H9 (cell line): ENCODE measurements around the gene RAB26. TPM values are rescaled to one million over a fixed set of nuclear protein-coding genes. Genes with fewer than 3 reads are reported as not detected.
A peak's percentile ranks its signal among the peaks of the same experiment; 100 is the strongest.

Experiments used
- DNase-seq: peaks from one replicate; pipeline ENCODE4 v3.0.0-alpha.2; 2017
- H2AFZ ChIP-seq: one replicate; pipeline ENCODE4 v1.6.1; 2013; ENCODE audit warnings: mild to moderate bottlenecking, low read length, control low read depth, moderate library complexity
- H2AK5ac ChIP-seq: 2 replicates; pipeline ENCODE4 v1.6.1; 2013; ENCODE audit warnings: low read length, control low read depth, mixed read lengths; ENCODE audit not compliant: insufficient read length
- H2BK120ac ChIP-seq: one replicate; pipeline ENCODE4 v1.6.1; 2013; ENCODE audit warnings: low read depth, mild to moderate bottlenecking, low read length, control low read depth, inconsistent platforms; ENCODE audit not compliant: poor library complexity, severe bottlenecking
- H2BK12ac ChIP-seq: 2 replicates; pipeline ENCODE4 v1.6.1; 2013; ENCODE audit warnings: low read length, control low read depth, mixed read lengths, low read depth; ENCODE audit not compliant: insufficient read length
- H2BK15ac ChIP-seq: 2 replicates; pipeline ENCODE4 v1.6.1; 2013; ENCODE audit warnings: low read depth, low read length, control low read depth
- H2BK20ac ChIP-seq: one replicate; pipeline ENCODE4 v1.6.1; 2013; ENCODE audit warnings: low read depth, mild to moderate bottlenecking, low read length, control low read depth, inconsistent platforms; ENCODE audit not compliant: poor library complexity, severe bottlenecking
- H2BK5ac ChIP-seq: 2 replicates; pipeline ENCODE4 v1.6.1; 2013; ENCODE audit warnings: low read length, control low read depth, mixed read lengths; ENCODE audit not compliant: insufficient read length
- H3K14ac ChIP-seq: 2 replicates; pipeline ENCODE4 v1.6.1; 2013; ENCODE audit warnings: low read length, control low read depth; ENCODE audit not compliant: insufficient read depth
- H3K18ac ChIP-seq: 2 replicates; pipeline ENCODE4 v1.6.1; 2013; ENCODE audit warnings: low read depth, mild to moderate bottlenecking, mixed read lengths, low read length, control low read depth; ENCODE audit not compliant: insufficient read length
- H3K23ac ChIP-seq: 2 replicates; pipeline ENCODE4 v1.6.1; 2013; ENCODE audit warnings: low read length, control low read depth, mixed read lengths, low read depth; ENCODE audit not compliant: insufficient read length
- H3K23me2 ChIP-seq: 2 replicates; pipeline ENCODE4 v1.6.1; 2013; ENCODE audit warnings: low read depth, mild to moderate bottlenecking, mixed read lengths, low read length, control low read depth; ENCODE audit not compliant: insufficient read length, poor library complexity, severe bottlenecking
- H3K27ac ChIP-seq: 2 replicates; pipeline ENCODE4 v1.5.1; 2013; ENCODE audit warnings: low read length, control low read depth, mixed read lengths, low read depth; ENCODE audit not compliant: insufficient read length
- H3K27me3 ChIP-seq: 2 replicates; pipeline ENCODE4 v1.6.1; 2013; ENCODE audit warnings: low read length, control low read depth, inconsistent platforms; ENCODE audit not compliant: insufficient read depth
- H3K4ac ChIP-seq: 2 replicates; pipeline ENCODE4 v1.6.1; 2013; ENCODE audit warnings: low read depth, mild to moderate bottlenecking, control low read depth, inconsistent platforms, low read length, moderate library complexity
- H3K4me1 ChIP-seq: 2 replicates; pipeline ENCODE4 v1.6.1; 2013; ENCODE audit warnings: low read length, control low read depth, inconsistent platforms; ENCODE audit not compliant: insufficient read depth
- H3K4me2 ChIP-seq: 2 replicates; pipeline ENCODE4 v1.6.1; 2013; ENCODE audit warnings: low read length, control low read depth, mixed read lengths; ENCODE audit not compliant: insufficient read length, insufficient read depth
- H3K56ac ChIP-seq: 2 replicates; pipeline ENCODE4 v1.6.1; 2013; ENCODE audit warnings: low read depth, mild to moderate bottlenecking, mixed read lengths, low read length, control low read depth; ENCODE audit not compliant: insufficient read length
- H3K79me1 ChIP-seq: 2 replicates; pipeline ENCODE4 v1.6.1; 2013; ENCODE audit warnings: low read depth, mild to moderate bottlenecking, moderate library complexity, low read length, control low read depth, inconsistent platforms; ENCODE audit not compliant: insufficient read depth, poor library complexity, severe bottlenecking
- H3K79me2 ChIP-seq: 2 replicates; pipeline ENCODE4 v1.6.1; 2013; ENCODE audit warnings: low read length, control low read depth, inconsistent platforms; ENCODE audit not compliant: insufficient read depth
- H3K9ac ChIP-seq: 2 replicates; pipeline ENCODE4 v1.6.1; 2013; ENCODE audit warnings: low read length, control low read depth, mixed read lengths; ENCODE audit not compliant: insufficient read length; ENCODE audit errors: extremely low read depth
- H3K9me3 ChIP-seq: one replicate; pipeline ENCODE4 v1.6.1; 2013; ENCODE audit warnings: low read depth, low read length, inconsistent platforms; ENCODE audit not compliant: control insufficient read depth
- H3T11ph ChIP-seq: one replicate; pipeline ENCODE4 v1.6.1; 2013; ENCODE audit warnings: mild to moderate bottlenecking, low read length, control low read depth, inconsistent platforms
- H4K20me1 ChIP-seq: one replicate; pipeline ENCODE4 v1.6.1; 2013; ENCODE audit not compliant: control insufficient read depth, insufficient read length, insufficient read depth
- H4K5ac ChIP-seq: 2 replicates; pipeline ENCODE4 v1.6.1; 2013; ENCODE audit warnings: low read depth, mild to moderate bottlenecking, mixed read lengths, low read length, control low read depth; ENCODE audit not compliant: insufficient read length
- H4K8ac ChIP-seq: replicated peaks from 2 replicates; pipeline ENCODE4 v1.6.1; 2013; ENCODE audit warnings: low read length, control low read depth, mixed read lengths, low read depth; ENCODE audit not compliant: insufficient read length
- H4K91ac ChIP-seq: 2 replicates; pipeline ENCODE4 v1.6.1; 2013; ENCODE audit warnings: low read depth, mild to moderate bottlenecking, moderate library complexity, mixed read lengths, low read length, control low read depth; ENCODE audit not compliant: insufficient read length
- H3K27ac Mint-ChIP-seq, 3 experiments: 2 replicates in 2 of 3; 3 replicates in 1 of 3; pipeline ENCODE4 v1.8.0; 2020 to 2021; ENCODE audit warnings: mixed read lengths in 3 of 3, mild to moderate bottlenecking in 1 of 3, moderate library complexity in 1 of 3
- H3K27me3 Mint-ChIP-seq: 2 replicates; pipeline ENCODE4 v1.8.0; 2021; ENCODE audit warnings: low read depth, mild to moderate bottlenecking, moderate library complexity, mixed read lengths
- H3K36me3 Mint-ChIP-seq, 3 experiments: 2 replicates in 2 of 3; 3 replicates in 1 of 3; pipeline ENCODE4 v1.8.0; 2020 to 2021; ENCODE audit warnings: low read depth in 3 of 3, mixed read lengths in 3 of 3; ENCODE audit not compliant: insufficient read depth in 1 of 3
- H3K4me1 Mint-ChIP-seq, 2 experiments: 2 replicates each; pipeline ENCODE4 v1.8.0; 2020; ENCODE audit warnings: mixed read lengths in 2 of 2
- H3K4me3 Mint-ChIP-seq, 2 experiments: 2 replicates in 1 of 2; 3 replicates in 1 of 2; pipeline ENCODE4 v1.8.0; 2020 to 2021; ENCODE audit warnings: mild to moderate bottlenecking in 2 of 2, mixed read lengths in 2 of 2, moderate library complexity in 1 of 2
- H3K9me3 Mint-ChIP-seq, 2 experiments: 2 replicates in 1 of 2; 3 replicates in 1 of 2; pipeline ENCODE4 v1.8.0; 2020; ENCODE audit warnings: mild to moderate bottlenecking in 2 of 2, mixed read lengths in 2 of 2, moderate library complexity in 1 of 2
- CTCF ChIP-seq: fragments of 200-600 bp; sonication (generic); conservative IDR thresholded peaks from 3 replicates; pipeline ENCODE4 v1.8.0; 2021; ENCODE audit warnings: antibody characterized with exemption, mild to moderate bottlenecking
- WGBS: extraction: QIAGEN DNeasy Blood & Tissue Kit; methylation state at CpG from one replicate; pipeline ENCODE4 v1.1.7; 2013; ENCODE audit warnings: missing lambda C conversion rate, low lambda C conversion rate, mixed read lengths; ENCODE audit not compliant: insufficient read length; ENCODE audit errors: extremely low coverage; 5-methylcytosine and 5-hydroxymethylcytosine counted together
- total RNA-seq: library from RNA; stranded (reverse); gene quantifications from 2 replicates; pipeline ENCODE4 v1.2.1, GENCODE V29; 2021

RAB26 gene
- total RNA-seq, 1 experiment from 2014 or later: 2.4 TPM

- no peaks in the 10 kb centered on the region for H3K27me3 Mint-ChIP-seq
- peaks cover 3 to 9% of the 10 kb centered on the region in 2 experiments; a peak in 3 of 4 replicates for H3K4me1 Mint-ChIP-seq
- Histone ChIP-seq H2BK15ac (no peak overlapping the region), H3K9ac (no peak overlapping the region), H2BK5ac (no peak overlapping the region), H2AK5ac (no peak overlapping the region), H3K4me2 (no peak overlapping the region), H2AFZ (no peak overlapping the region), H3T11ph (no peak overlapping the region), H3K23me2 (no peaks in the 10 kb centered on the region), H3K27ac (no peak overlapping the region), H2BK120ac (no peak overlapping the region), H3K79me1 (peaks cover 4% of the 10 kb centered on the region), H3K4ac (no peak overlapping the region), H3K4me1 (no peaks in the 10 kb centered on the region), H4K8ac (no peak overlapping the region), H3K56ac (no peak overlapping the region), H3K14ac (no peak overlapping the region; the same call in 1 of the 2 replicates), H3K79me2 (peaks cover 24% of the 10 kb centered on the region; the same call in 1 of the 2 replicates), H4K5ac (no peak overlapping the region), H4K20me1 (peaks cover 2% of the 10 kb centered on the region), H2BK20ac (no peak overlapping the region), H3K9me3 (no peaks in the 10 kb centered on the region), H2BK12ac (no peak overlapping the region), H3K23ac (no peak overlapping the region), H3K18ac (no peak overlapping the region), H4K91ac (no peak overlapping the region), H3K27me3 (no peaks in the 10 kb centered on the region)
- no peak for DNase-seq
- H3K36me3 Mint-ChIP-seq: peaks cover 9 to 29% (median 28%) of the 10 kb centered on the region in 3 experiments
- WGBS: no CpG with 5 or more reads among the region's 26 CpGs
- peak overlapping the region in 1 of 3 experiments; percentile 77; a peak in 2 of 7 replicates for H3K27ac Mint-ChIP-seq
- H3K9me3 Mint-ChIP-seq: no peaks in the 10 kb centered on the region
- no peak for TF ChIP-seq CTCF
- no peak overlapping the region for H3K4me3 Mint-ChIP-seq
Measured at GRCh38 chr16:2163211-2163881, 14.9 kb downstream of the RAB26 start.
